C4-2B (cell line): Measurements from ENCODE around the gene RPS6KA5.
"Not testable (repeated sequence)": the region's sequence is repeated elsewhere in the genome, so short reads cannot be mapped to it uniquely, and the experiment has no call there.

ENCODE experiments used
- H3K27ac ChIP-seq: fragments of 450-650 bp; 2 replicates; pipeline ENCODE4 v1.5.1; 2017
- CTCF ChIP-seq: fragments of 450-650 bp; conservative IDR thresholded peaks from 2 replicates; pipeline ENCODE4 v1.5.1; 2017; ENCODE audit warnings: mild to moderate bottlenecking
- ZFX ChIP-seq: fragments of 450-650 bp; IDR thresholded peaks from 2 replicates; pipeline ENCODE4 v1.6.1; 2017

Gene RPS6KA5

GRCh38 chr14:90981636-90982035, 78.8 kb downstream of the RPS6KA5 start:
- TF ChIP-seq ZFX (no peak), CTCF (no peak)
- H3K27ac ChIP-seq = no peak overlapping the region

- not testable (repeated sequence) for H3K27ac ChIP-seq
Observed at GRCh38 chr14:90980636-90981035, 79.8 kb downstream of the RPS6KA5 start.

GRCh38 chr14:90979515-90979914, 80.9 kb downstream of the RPS6KA5 start:
- H3K27ac ChIP-seq = no peak overlapping the region
- no peak for TF ChIP-seq ZFX

- TF ChIP-seq CTCF (no peak), ZFX (no peak)
- no peak overlapping the region for H3K27ac ChIP-seq
Observed at GRCh38 chr14:90976101-90976500, 84.3 kb downstream of the RPS6KA5 start.

GRCh38 chr14:90971687-90972086, 88.8 kb downstream of the RPS6KA5 start:
- no peak for TF ChIP-seq ZFX
- no peak for TF ChIP-seq CTCF
- no peak overlapping the region for H3K27ac ChIP-seq

GRCh38 chr14:90970167-90970600, 90.3 kb downstream of the RPS6KA5 start:
- TF ChIP-seq CTCF = no peak
- no peak for TF ChIP-seq ZFX
- H3K27ac ChIP-seq = no peak overlapping the region

GRCh38 chr14:90969531-90970166, 90.8 kb downstream of the RPS6KA5 start:
- TF ChIP-seq CTCF = no peak
- TF ChIP-seq ZFX = no peak
- no peak overlapping the region for H3K27ac ChIP-seq

- H3K27ac ChIP-seq = no peak overlapping the region
- TF ChIP-seq ZFX = no peak
- TF ChIP-seq CTCF = no peak
Observed at GRCh38 chr14:90968025-90968424, 92.4 kb downstream of the RPS6KA5 start.
